H9 (cell line): Measurements from ENCODE around the gene RSU1. TPM values are rescaled to one million over a fixed set of nuclear protein-coding genes. Genes with fewer than 3 reads are reported as not detected.

ENCODE experiments used
- DNase-seq: peaks from one replicate; pipeline ENCODE4 v3.0.0-alpha.2; 2017
- H2AFZ ChIP-seq: one replicate; pipeline ENCODE4 v1.6.1; 2013; ENCODE audit warnings: mild to moderate bottlenecking, low read length, control low read depth, moderate library complexity
- H2AK5ac ChIP-seq: 2 replicates; pipeline ENCODE4 v1.6.1; 2013; ENCODE audit warnings: low read length, control low read depth, mixed read lengths; ENCODE audit not compliant: insufficient read length
- H2BK120ac ChIP-seq: one replicate; pipeline ENCODE4 v1.6.1; 2013; ENCODE audit warnings: low read depth, mild to moderate bottlenecking, low read length, control low read depth, inconsistent platforms; ENCODE audit not compliant: poor library complexity, severe bottlenecking
- H2BK12ac ChIP-seq: 2 replicates; pipeline ENCODE4 v1.6.1; 2013; ENCODE audit warnings: low read length, control low read depth, mixed read lengths, low read depth; ENCODE audit not compliant: insufficient read length
- H2BK15ac ChIP-seq: 2 replicates; pipeline ENCODE4 v1.6.1; 2013; ENCODE audit warnings: low read depth, low read length, control low read depth
- H2BK20ac ChIP-seq: one replicate; pipeline ENCODE4 v1.6.1; 2013; ENCODE audit warnings: low read depth, mild to moderate bottlenecking, low read length, control low read depth, inconsistent platforms; ENCODE audit not compliant: poor library complexity, severe bottlenecking
- H2BK5ac ChIP-seq: 2 replicates; pipeline ENCODE4 v1.6.1; 2013; ENCODE audit warnings: low read length, control low read depth, mixed read lengths; ENCODE audit not compliant: insufficient read length
- H3K14ac ChIP-seq: 2 replicates; pipeline ENCODE4 v1.6.1; 2013; ENCODE audit warnings: low read length, control low read depth; ENCODE audit not compliant: insufficient read depth
- H3K18ac ChIP-seq: 2 replicates; pipeline ENCODE4 v1.6.1; 2013; ENCODE audit warnings: low read depth, mild to moderate bottlenecking, mixed read lengths, low read length, control low read depth; ENCODE audit not compliant: insufficient read length
- H3K23ac ChIP-seq: 2 replicates; pipeline ENCODE4 v1.6.1; 2013; ENCODE audit warnings: low read length, control low read depth, mixed read lengths, low read depth; ENCODE audit not compliant: insufficient read length
- H3K23me2 ChIP-seq: 2 replicates; pipeline ENCODE4 v1.6.1; 2013; ENCODE audit warnings: low read depth, mild to moderate bottlenecking, mixed read lengths, low read length, control low read depth; ENCODE audit not compliant: insufficient read length, poor library complexity, severe bottlenecking
- H3K27ac ChIP-seq: 2 replicates; pipeline ENCODE4 v1.5.1; 2013; ENCODE audit warnings: low read length, control low read depth, mixed read lengths, low read depth; ENCODE audit not compliant: insufficient read length
- H3K27me3 ChIP-seq: 2 replicates; pipeline ENCODE4 v1.6.1; 2013; ENCODE audit warnings: low read length, control low read depth, inconsistent platforms; ENCODE audit not compliant: insufficient read depth
- H3K4ac ChIP-seq: 2 replicates; pipeline ENCODE4 v1.6.1; 2013; ENCODE audit warnings: low read depth, mild to moderate bottlenecking, control low read depth, inconsistent platforms, low read length, moderate library complexity
- H3K4me1 ChIP-seq: 2 replicates; pipeline ENCODE4 v1.6.1; 2013; ENCODE audit warnings: low read length, control low read depth, inconsistent platforms; ENCODE audit not compliant: insufficient read depth
- H3K4me2 ChIP-seq: 2 replicates; pipeline ENCODE4 v1.6.1; 2013; ENCODE audit warnings: low read length, control low read depth, mixed read lengths; ENCODE audit not compliant: insufficient read length, insufficient read depth
- H3K56ac ChIP-seq: 2 replicates; pipeline ENCODE4 v1.6.1; 2013; ENCODE audit warnings: low read depth, mild to moderate bottlenecking, mixed read lengths, low read length, control low read depth; ENCODE audit not compliant: insufficient read length
- H3K79me1 ChIP-seq: 2 replicates; pipeline ENCODE4 v1.6.1; 2013; ENCODE audit warnings: low read depth, mild to moderate bottlenecking, moderate library complexity, low read length, control low read depth, inconsistent platforms; ENCODE audit not compliant: insufficient read depth, poor library complexity, severe bottlenecking
- H3K79me2 ChIP-seq: 2 replicates; pipeline ENCODE4 v1.6.1; 2013; ENCODE audit warnings: low read length, control low read depth, inconsistent platforms; ENCODE audit not compliant: insufficient read depth
- H3K9ac ChIP-seq: 2 replicates; pipeline ENCODE4 v1.6.1; 2013; ENCODE audit warnings: low read length, control low read depth, mixed read lengths; ENCODE audit not compliant: insufficient read length; ENCODE audit errors: extremely low read depth
- H3K9me3 ChIP-seq: one replicate; pipeline ENCODE4 v1.6.1; 2013; ENCODE audit warnings: low read depth, low read length, inconsistent platforms; ENCODE audit not compliant: control insufficient read depth
- H3T11ph ChIP-seq: one replicate; pipeline ENCODE4 v1.6.1; 2013; ENCODE audit warnings: mild to moderate bottlenecking, low read length, control low read depth, inconsistent platforms
- H4K20me1 ChIP-seq: one replicate; pipeline ENCODE4 v1.6.1; 2013; ENCODE audit not compliant: control insufficient read depth, insufficient read length, insufficient read depth
- H4K5ac ChIP-seq: 2 replicates; pipeline ENCODE4 v1.6.1; 2013; ENCODE audit warnings: low read depth, mild to moderate bottlenecking, mixed read lengths, low read length, control low read depth; ENCODE audit not compliant: insufficient read length
- H4K8ac ChIP-seq: replicated peaks from 2 replicates; pipeline ENCODE4 v1.6.1; 2013; ENCODE audit warnings: low read length, control low read depth, mixed read lengths, low read depth; ENCODE audit not compliant: insufficient read length
- H4K91ac ChIP-seq: 2 replicates; pipeline ENCODE4 v1.6.1; 2013; ENCODE audit warnings: low read depth, mild to moderate bottlenecking, moderate library complexity, mixed read lengths, low read length, control low read depth; ENCODE audit not compliant: insufficient read length
- H3K27ac Mint-ChIP-seq, 3 experiments: 2 replicates in 2 of 3; 3 replicates in 1 of 3; pipeline ENCODE4 v1.8.0; 2020 to 2021; ENCODE audit warnings: mixed read lengths in 3 of 3, mild to moderate bottlenecking in 1 of 3, moderate library complexity in 1 of 3
- H3K27me3 Mint-ChIP-seq: 2 replicates; pipeline ENCODE4 v1.8.0; 2021; ENCODE audit warnings: low read depth, mild to moderate bottlenecking, moderate library complexity, mixed read lengths
- H3K36me3 Mint-ChIP-seq, 3 experiments: 2 replicates in 2 of 3; 3 replicates in 1 of 3; pipeline ENCODE4 v1.8.0; 2020 to 2021; ENCODE audit warnings: low read depth in 3 of 3, mixed read lengths in 3 of 3; ENCODE audit not compliant: insufficient read depth in 1 of 3
- H3K4me1 Mint-ChIP-seq, 2 experiments: 2 replicates each; pipeline ENCODE4 v1.8.0; 2020; ENCODE audit warnings: mixed read lengths in 2 of 2
- H3K4me3 Mint-ChIP-seq, 2 experiments: 2 replicates in 1 of 2; 3 replicates in 1 of 2; pipeline ENCODE4 v1.8.0; 2020 to 2021; ENCODE audit warnings: mild to moderate bottlenecking in 2 of 2, mixed read lengths in 2 of 2, moderate library complexity in 1 of 2
- H3K9me3 Mint-ChIP-seq, 2 experiments: 2 replicates in 1 of 2; 3 replicates in 1 of 2; pipeline ENCODE4 v1.8.0; 2020; ENCODE audit warnings: mild to moderate bottlenecking in 2 of 2, mixed read lengths in 2 of 2, moderate library complexity in 1 of 2
- WGBS: extraction: QIAGEN DNeasy Blood & Tissue Kit; methylation state at CpG from one replicate; pipeline ENCODE4 v1.1.7; 2013; ENCODE audit warnings: missing lambda C conversion rate, low lambda C conversion rate, mixed read lengths; ENCODE audit not compliant: insufficient read length; ENCODE audit errors: extremely low coverage; 5-methylcytosine and 5-hydroxymethylcytosine counted together
- total RNA-seq: library from RNA; stranded (reverse); gene quantifications from 2 replicates; pipeline ENCODE4 v1.2.1, GENCODE V29; 2021
- TF ChIP-seq, protein P1 (sequence below): fragments of 200-600 bp; sonication (generic); conservative IDR thresholded peaks from 3 replicates; pipeline ENCODE4 v1.8.0; 2021; ENCODE audit warnings: antibody characterized with exemption, mild to moderate bottlenecking

Gene RSU1
- total RNA-seq, 1 experiment from 2014 or later, result 59.4 TPM

DNA sequence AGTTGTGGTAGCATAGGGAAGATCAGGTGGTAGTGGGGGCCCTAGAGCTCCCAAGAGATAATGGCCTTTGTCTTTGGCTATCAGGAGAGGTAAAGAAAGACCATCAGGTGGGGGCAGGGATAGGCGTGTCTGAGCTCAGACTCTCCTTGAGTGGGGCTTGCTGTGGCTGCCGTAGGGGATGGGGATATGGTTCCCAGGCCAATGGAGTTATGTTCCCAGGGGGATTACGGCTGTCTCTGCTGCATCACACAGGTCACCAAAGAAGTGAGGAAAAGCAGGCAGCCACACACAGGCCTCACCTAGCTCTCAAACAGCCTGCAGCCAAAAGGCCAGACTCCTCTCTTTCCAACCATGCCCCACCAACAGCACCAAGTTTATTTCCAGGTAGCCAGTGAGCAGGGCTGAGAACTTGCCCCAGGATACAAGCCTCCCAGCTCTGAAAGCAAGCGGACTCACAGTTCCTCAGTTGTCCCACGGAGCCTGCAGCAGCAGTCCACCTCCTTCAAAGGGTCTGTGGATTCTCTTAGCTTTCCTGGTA is 257.9 kb downstream of the RSU1 start:
- H3K56ac ChIP-seq, result no peak overlapping the region
- peaks cover 8% of the 10 kb centered on the region for H3K27me3 Mint-ChIP-seq
- H3K23me2 ChIP-seq, result no peaks in the 10 kb centered on the region
- H3K27ac ChIP-seq, result no peak overlapping the region
- no peak overlapping the region for H3K18ac ChIP-seq
- H4K8ac ChIP-seq, result no peak overlapping the region
- H3K79me1 ChIP-seq, result no peaks in the 10 kb centered on the region
- H4K5ac ChIP-seq, result no peak overlapping the region
- no peaks in the 10 kb centered on the region; a peak in 1 of 5 replicates for H3K9me3 Mint-ChIP-seq
- H3K27ac Mint-ChIP-seq, result no peak overlapping the region
- TF ChIP-seq, protein P1, sequence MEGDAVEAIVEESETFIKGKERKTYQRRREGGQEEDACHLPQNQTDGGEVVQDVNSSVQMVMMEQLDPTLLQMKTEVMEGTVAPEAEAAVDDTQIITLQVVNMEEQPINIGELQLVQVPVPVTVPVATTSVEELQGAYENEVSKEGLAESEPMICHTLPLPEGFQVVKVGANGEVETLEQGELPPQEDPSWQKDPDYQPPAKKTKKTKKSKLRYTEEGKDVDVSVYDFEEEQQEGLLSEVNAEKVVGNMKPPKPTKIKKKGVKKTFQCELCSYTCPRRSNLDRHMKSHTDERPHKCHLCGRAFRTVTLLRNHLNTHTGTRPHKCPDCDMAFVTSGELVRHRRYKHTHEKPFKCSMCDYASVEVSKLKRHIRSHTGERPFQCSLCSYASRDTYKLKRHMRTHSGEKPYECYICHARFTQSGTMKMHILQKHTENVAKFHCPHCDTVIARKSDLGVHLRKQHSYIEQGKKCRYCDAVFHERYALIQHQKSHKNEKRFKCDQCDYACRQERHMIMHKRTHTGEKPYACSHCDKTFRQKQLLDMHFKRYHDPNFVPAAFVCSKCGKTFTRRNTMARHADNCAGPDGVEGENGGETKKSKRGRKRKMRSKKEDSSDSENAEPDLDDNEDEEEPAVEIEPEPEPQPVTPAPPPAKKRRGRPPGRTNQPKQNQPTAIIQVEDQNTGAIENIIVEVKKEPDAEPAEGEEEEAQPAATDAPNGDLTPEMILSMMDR, result no peak
- no peaks in the 10 kb centered on the region for H3K9me3 ChIP-seq
- H3K36me3 Mint-ChIP-seq, result no peaks in the 10 kb centered on the region
- DNase-seq, result no peak
- no peaks in the 10 kb centered on the region for H4K20me1 ChIP-seq
- H2BK5ac ChIP-seq, result no peak overlapping the region
- H2BK20ac ChIP-seq, result no peak overlapping the region
- no peak overlapping the region for H3K23ac ChIP-seq
- H3K4me2 ChIP-seq, result no peak overlapping the region
- H2BK15ac ChIP-seq, result no peak overlapping the region
- H2BK12ac ChIP-seq, result no peak overlapping the region
- H3K4me1 ChIP-seq, result no peaks in the 10 kb centered on the region
- peaks cover 6 to 7% of the 10 kb centered on the region in 2 experiments for H3K4me1 Mint-ChIP-seq
- H3K4ac ChIP-seq, result no peak overlapping the region
- no peaks in the 10 kb centered on the region for H3K27me3 ChIP-seq
- H3K14ac ChIP-seq, result no peak overlapping the region
- H3K4me3 Mint-ChIP-seq, result no peak overlapping the region
- H2BK120ac ChIP-seq, result no peak overlapping the region
- H3T11ph ChIP-seq, result no peak overlapping the region
- no peaks in the 10 kb centered on the region for H3K79me2 ChIP-seq
- no peak overlapping the region for H2AFZ ChIP-seq
- no peak overlapping the region for H4K91ac ChIP-seq
- WGBS, result no CpG with 5 or more reads among the region's 5 CpGs
- no peak overlapping the region for H2AK5ac ChIP-seq
- H3K9ac ChIP-seq, result no peak overlapping the region
